C1 segment of cervical spinal cord (tissue), 14 donors: ENCODE measurements around the gene THRSP.
A peak's percentile ranks its signal among the peaks of the same experiment; 100 is the strongest.
"Not testable (repeated sequence)": the region's sequence is repeated elsewhere in the genome, so short reads cannot be mapped to it uniquely, and the experiment has no call there.

Experiments used
- DNase-seq, 14 donors: peaks; one replicate each; lab custom pipeline; 2025; lab: John Stamatoyannopoulos, UW

The THRSP gene

DNA sequence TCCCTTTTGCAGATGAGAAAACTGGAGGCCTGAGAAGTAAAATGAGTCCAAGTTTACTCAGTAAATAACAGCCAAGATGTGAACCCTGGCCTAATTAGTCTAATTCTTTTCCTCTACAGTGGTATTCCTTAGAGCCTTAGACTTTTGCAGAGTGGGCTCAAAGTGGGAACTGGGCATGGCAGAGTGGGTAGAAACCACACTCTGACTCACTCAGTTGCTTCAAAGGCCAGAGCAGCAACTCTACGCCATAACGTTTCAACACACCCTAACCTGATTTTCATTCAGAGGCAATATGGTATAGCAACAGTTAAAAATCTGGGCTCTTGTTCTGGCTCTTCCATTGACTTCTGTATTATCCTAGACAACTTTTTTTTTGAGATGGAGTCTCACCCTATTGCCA lies 2.8 kb downstream of the THRSP start:
- DNase-seq: no peak

DNA sequence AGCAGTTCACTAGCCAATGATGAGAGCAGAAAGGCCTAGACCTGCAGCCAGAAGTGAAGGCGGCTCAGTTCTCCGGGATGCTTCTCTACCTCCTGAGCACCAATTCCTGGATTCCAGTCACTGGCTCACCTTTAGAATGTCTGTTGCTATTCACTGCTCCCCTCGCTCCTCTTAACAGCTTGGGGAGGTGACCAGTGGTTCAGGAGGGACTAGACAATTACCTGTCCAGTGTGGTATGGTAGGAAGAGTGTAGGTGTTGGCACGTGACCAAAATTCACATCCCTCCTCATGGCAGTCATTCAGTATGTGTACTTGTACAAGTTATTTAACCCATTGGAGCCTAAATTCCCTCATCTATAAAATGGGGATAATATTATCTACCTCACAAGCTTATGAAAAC lies 4.0 kb downstream of the THRSP start:
- DNase-seq: no peak

DNA sequence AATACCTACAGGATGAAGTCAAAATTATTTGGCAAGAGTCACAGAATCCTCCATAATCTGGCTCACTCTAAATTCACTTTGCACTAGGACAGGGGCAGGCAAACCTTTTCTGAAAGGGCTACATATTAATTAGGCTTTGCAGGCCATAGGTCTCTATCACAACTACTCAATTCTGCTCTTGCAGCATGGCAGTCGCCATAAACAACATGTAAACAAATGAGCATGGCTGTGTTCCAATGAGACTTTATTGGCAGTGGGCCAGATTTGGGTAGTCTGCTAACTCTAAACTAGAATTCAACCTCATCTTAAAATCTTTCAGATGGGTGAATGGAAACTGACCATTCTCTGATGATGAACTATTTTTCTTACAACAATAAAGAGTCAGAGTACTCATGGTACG lies 5.8 kb downstream of the THRSP start:
- no peak for DNase-seq

DNA sequence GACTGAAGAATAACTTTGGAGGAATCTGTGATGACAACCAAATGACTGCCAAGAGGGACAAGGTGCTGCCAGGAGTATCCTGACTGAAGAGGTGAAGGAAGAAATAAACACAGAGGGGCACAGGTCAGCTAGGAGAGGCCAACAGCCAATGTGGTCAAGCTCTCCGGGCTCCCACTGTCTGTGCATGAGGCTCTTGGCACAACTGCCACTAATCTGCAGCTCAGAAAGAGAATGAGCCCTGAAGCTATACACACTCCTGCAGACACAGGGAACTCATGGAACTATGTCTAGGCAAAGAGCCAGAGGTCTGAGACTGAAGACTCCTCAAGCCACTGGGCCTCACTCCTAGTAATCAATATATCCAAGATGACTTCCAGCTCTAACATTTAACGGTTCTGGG lies 7.0 kb downstream of the THRSP start:
- DNase-seq: peak in 1 of 14 donors; percentile 10

DNA sequence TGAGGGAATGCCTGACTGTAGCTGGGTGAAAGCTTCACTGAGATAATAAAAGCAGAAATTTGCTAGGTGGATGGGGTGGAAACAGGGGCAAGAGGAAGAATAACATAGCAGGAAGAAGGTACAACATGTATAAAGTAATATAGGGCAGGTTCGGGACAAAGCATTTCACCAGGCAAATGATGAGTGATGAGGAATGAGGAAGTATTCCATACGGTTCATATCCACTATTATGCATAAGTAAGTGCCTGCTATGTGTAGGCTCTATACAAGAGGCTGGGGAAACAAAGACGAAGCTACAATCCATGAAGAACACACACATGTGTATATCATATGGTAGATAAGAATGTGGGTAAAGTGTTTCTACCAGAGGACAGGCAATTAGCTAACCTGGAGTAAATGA lies 8.1 kb downstream of the THRSP start:
- DNase-seq: no peak

DNA sequence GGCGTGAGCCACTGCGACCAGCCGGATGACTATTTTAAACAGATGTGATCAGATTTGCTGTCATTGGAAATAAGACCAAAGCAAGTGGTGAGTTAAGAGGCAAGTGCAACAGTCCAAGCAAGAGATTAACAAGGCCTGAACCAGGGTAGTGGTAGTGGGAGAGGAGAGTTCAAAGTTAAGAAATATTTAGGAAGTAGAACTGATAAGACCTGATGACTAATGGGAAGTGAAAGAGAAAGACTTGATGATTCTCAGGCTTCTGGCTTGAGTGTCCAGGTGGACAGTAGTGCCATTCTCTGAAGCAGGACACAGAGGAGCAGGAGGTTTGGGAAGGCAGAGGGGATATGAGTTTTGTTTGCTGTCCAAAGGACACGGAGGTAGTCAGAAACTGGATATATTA lies 8.8 kb downstream of the THRSP start:
- no peak for DNase-seq

DNA sequence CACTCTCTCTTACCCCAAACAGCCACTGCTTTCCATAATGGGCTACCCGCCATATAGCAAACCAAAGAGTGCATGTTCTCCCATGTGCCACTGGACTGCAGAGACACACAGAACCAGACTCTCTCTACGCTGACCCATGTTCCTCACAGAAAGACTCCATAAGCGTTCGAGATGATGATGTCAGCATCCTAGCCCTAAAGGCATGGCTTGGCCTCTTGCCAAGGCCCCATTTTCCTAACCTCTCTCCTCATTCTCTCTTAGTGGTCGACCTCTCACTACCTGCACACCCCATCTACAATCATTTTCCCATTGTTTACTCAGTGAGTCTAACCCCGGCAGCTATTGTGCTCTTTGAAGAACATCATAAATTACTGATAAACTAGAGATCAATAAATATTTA lies 11.1 kb downstream of the THRSP start:
- no peak for DNase-seq

DNA sequence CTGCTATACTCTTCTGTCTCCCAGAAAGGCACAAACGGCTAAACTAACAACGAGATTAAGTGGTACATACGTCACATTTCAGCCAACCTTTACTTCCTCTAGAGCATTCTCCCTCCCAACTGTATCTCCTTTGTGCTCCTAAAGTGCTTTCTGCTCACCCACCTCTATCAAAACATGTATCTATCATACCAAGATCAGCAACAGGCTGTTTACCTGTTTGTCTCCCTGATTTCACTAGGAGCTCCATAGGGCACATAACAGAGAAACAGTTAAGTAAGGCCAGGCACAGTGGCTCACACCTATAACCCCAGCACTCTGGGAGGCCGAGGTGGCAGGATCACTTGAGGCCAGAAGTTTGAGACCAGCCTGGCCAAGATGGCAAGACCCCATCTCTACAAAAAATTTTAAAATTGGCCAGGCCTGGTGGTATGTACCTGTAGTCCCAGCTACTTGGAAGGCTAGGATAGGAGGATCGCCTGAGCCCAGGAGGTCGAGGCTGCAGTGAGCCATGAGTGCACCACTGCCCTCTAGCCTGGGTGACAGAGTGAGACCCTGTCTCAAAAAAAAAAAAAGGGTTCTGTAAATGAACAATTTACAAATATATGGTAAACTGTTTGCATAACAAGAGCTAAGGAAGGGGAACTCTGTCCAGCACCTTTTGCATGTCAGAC lies 13.2 kb downstream of the THRSP start:
- DNase-seq: no peak

DNA sequence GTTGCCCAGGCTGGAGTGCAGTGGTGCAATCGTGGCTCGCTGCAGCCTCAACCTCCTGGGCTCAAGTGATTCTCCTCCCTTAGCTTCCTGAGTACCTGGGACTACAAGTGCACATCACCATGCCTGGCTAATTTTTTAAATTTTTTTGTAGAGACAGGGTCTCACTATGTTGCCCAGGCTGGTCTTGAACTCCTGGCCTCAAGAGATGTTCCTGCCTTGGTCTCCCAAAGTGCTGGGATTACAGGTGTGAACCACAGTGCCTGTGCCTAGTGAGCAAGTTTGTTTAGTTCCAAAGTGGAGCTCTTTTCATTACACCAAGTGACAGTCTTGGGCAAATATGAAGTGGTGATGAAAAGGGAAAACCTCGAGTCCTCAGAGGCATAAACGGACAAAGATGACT lies 13.9 kb downstream of the THRSP start:
- DNase-seq: not testable (repeated sequence)

DNA sequence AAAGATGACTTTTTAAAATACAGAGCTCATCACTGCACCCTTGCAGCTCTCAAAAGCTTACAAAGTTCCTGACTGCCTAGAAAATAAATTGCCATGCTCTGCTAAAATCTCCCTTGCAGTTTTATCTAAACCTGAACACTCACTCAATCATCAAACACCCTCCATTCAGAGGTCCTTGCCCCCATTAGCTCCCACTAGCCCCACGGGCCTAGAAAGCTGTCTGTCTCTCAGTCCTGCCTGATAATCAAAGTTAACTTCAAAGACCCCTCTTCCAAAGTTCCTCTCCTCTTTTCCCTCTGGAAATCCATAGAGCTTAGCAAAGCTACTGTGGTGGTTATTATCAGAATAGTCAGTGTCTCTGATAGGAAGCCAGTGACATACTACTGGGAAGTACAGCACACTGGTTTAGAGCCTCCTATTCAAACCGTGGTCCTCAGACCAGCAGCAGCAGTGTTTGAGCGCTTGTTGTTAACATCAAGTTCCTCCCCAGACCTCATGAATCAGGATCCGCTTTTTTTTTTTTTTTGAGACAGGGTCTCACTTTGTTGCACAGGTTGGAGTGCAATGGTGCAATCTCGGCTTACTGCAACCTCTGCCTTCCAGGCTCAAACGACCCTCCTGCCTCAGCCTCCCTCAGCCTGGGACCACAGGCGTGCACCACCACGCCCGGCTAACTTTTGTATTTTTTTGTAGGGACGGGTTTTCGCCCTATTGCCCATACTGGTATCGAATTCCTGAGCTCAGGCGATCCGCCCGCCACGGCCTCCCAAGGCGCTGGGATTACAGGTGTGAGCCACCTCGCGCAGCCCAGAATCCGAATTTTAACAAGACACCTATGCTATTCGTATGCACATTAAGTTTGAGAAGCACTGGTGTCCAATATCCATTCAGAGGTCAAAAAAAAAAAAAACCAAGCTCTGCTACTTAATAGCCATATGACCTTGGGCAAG lies 14.8 kb downstream of the THRSP start:
- no peak for DNase-seq

DNA sequence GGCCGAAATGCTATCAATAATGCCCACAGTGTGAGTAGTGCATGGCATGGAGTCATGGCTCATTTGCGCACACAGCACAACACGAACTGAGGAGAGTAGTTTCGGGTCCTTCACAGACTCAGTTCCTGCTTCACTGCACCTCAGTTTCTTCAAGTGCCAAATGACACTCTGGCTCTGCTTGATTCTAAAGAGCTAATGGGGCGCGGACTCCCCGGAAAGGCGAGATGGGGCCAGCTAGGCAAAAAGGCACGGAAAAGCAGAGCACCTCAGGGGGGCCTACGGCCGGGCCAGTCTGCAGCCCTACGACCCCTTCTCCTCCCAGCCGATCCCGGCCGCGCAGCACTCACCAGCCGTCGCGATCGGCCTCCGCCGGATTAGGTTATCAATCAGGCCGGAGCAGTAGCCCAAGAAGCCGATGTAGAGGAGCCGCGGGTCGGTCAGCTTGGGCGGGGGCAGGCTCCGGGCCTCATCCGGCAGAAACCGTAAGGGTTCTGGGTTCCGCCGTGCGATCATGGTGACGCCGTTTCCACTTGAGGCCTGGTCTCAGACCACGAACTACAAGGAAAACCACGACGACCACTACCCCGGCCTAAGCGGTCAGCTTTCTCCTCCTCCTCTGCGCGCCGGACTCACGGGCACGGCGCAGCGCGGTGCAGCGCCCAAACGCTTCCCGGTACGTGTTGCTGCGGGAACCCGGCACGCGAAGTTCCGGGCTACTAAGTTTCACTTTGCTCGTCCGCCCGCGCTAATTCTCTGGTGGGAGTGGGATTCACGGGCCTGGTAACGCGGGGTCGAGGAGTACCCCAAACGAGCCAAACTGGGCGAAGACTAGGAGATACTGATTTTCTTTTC lies 15.8 kb downstream of the THRSP start, which contains the start of gene NDUFC2:
NDUFC2 (minus strand) TSS at position 631 of the 852 bp plus-strand sequence; CDS start at position 513, 118 bp downstream.
- DNase-seq: peak; percentile 20 to 82 (median 70)

DNA sequence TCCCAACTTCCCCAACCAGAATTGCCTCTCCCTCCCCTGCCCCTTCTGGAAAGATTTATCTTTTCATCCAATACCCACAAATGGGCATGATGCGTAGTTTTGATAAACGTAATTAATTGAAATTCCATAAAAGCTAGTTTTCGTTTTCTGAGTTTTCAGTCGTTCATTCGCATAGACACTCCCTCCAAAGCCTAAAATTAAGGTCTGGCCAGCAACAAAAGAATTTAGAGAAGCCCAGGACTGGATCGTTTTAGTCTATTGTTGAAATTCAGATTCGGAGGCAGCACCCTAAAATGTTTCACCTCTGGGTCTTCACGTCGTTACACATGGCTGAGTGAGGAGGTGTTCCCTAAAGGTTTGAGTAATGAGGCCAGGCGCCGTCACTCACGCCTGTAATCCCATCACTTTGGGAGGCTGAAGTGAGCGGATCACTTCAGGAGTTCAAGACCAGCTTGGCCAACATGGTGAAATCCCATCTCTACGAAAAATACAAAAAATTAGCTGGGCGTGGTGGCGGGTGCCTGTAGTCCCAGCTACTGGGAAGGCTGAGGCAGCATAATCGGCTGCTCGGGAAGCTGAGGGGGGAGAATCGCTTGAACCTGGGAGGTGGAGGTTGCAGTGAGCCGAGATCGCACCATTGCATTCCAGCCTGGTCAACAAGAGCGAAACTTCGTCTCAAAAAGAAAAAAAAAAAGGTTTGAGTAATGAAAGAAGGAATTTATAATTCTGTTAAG lies 16.6 kb downstream of the THRSP start:
- DNase-seq: no peak

DNA sequence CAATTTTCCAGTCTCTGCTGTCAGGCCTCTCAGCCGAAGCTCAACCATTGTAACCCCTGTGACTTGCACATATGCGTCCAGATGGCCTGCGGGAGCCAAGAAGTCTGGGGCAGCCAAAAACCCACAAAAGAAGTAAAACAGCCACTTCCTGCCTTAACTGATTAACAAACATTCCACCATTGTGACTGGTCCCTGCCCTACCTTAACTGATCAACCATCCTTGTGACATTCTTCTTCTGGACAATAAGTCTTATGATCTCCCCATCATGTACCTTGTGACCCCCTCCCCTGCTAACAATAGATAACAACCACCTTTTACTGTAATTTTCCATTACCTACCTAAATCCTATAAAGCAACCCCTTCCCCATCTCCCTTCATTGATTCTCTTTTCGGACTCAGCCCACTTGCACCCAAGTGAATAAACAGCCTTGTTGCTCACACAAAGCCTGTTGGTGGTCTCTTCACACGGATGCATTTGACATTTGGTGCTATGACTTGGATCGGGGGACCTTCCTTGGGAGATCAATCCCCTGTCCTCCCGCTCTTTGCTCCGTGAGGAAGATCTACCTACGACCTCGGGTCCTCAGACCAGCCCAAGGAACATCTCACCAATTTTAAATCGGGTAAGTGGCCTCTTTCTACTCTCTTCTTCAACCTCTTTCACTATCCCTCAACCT lies 17.3 kb downstream of the THRSP start:
- DNase-seq: no peak

DNA sequence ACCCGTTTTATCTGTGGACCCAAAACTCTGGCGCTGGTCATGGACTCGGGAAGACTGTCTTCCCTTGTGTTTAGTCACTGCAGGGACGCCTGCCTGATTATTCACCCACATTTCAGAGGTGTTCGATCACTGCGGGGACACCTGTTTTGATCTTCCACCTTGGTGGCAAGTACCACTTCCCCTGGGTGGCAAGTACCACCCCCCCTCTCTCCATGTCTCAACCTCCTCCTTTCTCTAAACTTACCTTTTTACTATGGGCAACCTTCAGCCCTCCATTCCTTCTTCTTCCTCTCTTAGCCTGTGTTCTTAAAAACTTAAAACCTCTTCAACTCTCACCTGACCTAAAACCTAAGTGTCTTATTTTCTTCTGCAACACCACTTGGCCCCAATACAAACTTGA lies 17.9 kb downstream of the THRSP start:
- no peak for DNase-seq

DNA sequence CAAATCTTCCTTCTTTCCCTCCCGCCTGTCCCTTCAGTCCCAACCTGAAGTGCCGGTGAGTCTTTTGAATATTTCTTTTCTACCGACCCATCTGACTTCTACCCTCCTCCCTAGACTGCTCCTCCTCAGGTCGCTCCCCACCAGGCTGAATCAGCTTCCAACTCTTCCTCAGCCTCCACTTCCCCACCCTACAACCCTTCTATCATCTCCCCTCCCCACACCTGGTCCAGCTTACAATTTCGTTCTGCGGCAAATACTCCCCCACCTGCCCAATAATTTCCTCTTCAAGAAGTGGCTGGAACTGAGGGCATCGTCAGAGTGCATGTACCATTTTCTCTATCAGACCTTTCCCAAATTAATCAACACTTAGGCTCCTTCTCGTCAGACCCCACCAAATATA lies 18.5 kb downstream of the THRSP start:
- no peak for DNase-seq

DNA sequence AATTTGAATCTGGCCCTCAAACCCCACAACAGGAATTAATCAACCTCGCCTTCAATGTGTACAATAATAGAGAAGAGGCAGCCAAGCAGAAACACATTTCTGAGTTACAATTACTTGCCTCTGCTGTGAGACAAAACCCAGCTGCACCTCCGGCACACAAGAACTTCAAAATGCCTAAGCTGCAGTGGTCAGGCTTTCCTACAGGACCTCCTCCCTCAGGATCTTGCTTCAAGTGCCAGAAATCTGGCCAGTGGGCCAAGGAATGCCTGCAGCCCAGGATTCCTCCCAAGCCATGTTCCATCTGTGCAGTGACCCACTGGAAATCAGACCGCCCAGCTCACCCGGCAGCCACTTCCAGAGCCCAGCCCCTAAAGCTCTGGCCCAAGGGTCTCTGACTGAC lies 19.4 kb downstream of the THRSP start:
- no peak for DNase-seq

DNA sequence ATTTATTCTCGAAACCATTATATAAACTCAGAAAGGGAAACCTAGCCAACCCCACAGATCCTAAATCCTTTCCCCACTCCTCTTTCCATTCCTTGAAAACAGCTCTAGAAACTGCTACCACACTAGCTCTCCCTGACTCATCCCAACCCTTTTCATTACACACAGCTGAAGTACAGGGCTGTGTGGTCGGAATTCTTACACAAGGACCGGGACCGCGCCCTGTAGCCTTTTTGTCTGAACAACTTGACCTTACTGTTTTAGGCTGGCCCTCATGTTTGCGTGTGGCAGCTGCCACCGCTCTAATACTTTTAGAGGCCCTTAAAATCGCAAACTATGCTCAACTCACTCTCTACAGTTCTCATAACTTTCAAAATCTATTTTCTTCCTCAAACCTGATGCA lies 20.8 kb downstream of the THRSP start:
- DNase-seq: not testable (repeated sequence)

DNA sequence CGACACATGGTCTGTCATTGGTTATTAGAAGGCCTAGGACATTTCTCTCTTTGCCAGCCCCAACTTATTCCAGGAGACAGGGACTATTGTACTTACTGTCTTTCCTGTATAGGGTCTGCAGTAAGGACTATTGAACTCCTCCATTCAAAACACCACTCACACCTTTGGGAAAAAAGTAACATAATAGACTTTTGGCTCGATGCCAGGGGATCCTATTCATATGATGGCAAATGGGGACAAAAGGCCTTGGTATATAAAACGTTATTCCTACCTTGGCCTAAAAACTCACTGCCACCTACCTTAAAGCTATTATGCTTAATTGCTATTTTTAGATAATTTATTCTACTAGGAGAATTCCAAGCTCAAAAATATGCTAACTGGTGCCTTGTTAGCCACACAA lies 22.3 kb downstream of the THRSP start:
- no peak for DNase-seq

DNA sequence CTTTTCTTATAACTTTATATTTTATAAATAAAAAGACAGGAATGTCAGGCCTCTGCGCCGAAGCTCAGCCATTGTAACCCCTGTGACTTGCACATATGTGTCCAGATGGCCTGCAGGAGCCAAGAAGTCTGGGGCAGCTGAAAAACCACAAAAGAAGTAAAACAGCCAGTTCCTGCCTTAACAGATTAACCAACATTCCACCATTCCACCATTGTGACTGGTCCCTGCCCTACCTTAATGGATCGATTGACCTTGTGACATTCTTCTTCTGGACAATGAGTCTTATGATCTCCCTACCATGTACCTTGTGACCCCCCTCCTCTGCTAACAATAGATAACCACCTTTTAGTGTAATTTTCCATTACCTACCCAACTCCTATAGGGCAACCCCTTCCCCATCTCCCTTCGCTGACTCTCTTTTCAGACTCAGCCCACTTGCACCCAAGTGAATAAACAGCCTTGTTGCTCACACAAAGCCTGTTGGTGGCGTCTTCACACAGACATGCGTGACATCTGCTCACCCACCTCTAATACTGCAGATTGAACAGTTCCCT lies 22.9 kb downstream of the THRSP start:
- not testable (repeated sequence) for DNase-seq

DNA sequence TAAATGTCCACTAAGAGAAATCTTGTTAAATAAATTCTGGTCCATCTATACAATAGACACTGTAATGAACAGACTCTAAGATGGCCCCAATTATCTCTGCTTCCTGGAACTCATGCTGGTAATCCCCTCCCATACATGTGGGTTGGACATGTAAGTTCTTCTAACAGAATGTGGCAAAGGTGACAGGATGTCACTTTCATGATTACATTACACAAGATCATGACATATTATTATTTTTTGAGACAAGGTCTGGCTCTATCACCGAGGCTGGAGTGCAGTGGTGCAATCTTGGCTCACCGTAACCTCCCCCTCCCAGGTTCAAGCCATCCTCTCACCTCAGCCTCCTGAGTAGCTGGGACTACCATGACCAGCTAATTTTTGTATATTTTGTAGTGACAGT lies 30.6 kb downstream of the THRSP start:
- no peak for DNase-seq
